HCT116 (cell line): ENCODE results near the gene ZNF143. TPM values are rescaled to one million over a fixed set of nuclear protein-coding genes. Genes with fewer than 3 reads are reported as not detected.

ENCODE experiments used
- ATAC-seq: fragments of 200-7000 bp; cut with Tn5 transposase; 2 replicates; pipeline ENCODE4 v1.9.1; 2020; ENCODE audit warnings: mild to moderate bottlenecking, moderate library complexity
- BruUV-seq: library from RNA; stranded (reverse); fragments of 400-500 nt; replicated peaks from 2 replicates; lab custom pipeline; 2021; lab: Mats Ljungman, UMichigan
- CTCF ChIA-PET: fragments of 300-600 bp; sonication (Branson Sonifier 250); formaldehyde crosslinking; loops from one replicate; lab custom pipeline; 2021; ENCODE audit warnings: antibody characterized with exemption; lab: Charles Lee
- POLR2A ChIA-PET: fragments of 300-600, 350-600 bp; sonication (Branson Sonifier 250); formaldehyde crosslinking; loops from one replicate; lab custom pipeline; 2021; ENCODE audit warnings: antibody characterized with exemption; lab: Charles Lee
- RAD21 ChIA-PET, 2 experiments: fragments of 300-600 bp; sonication (Branson Sonifier 250); formaldehyde crosslinking; loops; one replicate each; lab custom pipeline; 2023; ENCODE audit warnings: low total read pairs in 2 of 2; ENCODE audit not compliant: uncharacterized antibody in 2 of 2, unreplicated experiment in 2 of 2, low non-redundant PET in 1 of 2; lab: Charles Lee
- DNase-seq: peaks from one replicate; pipeline ENCODE4 v3.0.0-alpha.2; 2010; ENCODE audit warnings: low read depth, low spot score
- H2AFZ ChIP-seq: fragments of 200-600 bp; shearing (Covaris generic), sonication (generic); 2 replicates; pipeline ENCODE4 v1.6.1; 2017; ENCODE audit warnings: low read depth, mixed run types, mixed read lengths, antibody characterized with exemption, low read length; ENCODE audit not compliant: poor library complexity, severe bottlenecking
- H3K27ac ChIP-seq: 2 replicates; pipeline ENCODE4 v1.5.1; 2012; ENCODE audit warnings: low read depth, low read length
- H3K27me3 ChIP-seq: fragments of 200-600 bp; sonication (generic); 2 replicates; pipeline ENCODE4 v1.6.1; 2016; ENCODE audit warnings: mixed run types, low read length, mixed read lengths; ENCODE audit not compliant: insufficient read depth
- H3K36me3 ChIP-seq, 2 experiments: fragments of 200-500 bp in 1 of 2; fragments of 200-600 bp in 1 of 2; sonication (Bioruptor generic) in 1 of 2; sonication (generic) in 1 of 2; 2 replicates each; pipeline versions ENCODE4 v1.5.1 to v1.6.1; 2014 to 2016; ENCODE audit warnings: low read length in 2 of 2, inconsistent platforms in 1 of 2, mixed read lengths in 1 of 2, mixed run types in 1 of 2; ENCODE audit not compliant: insufficient read depth in 2 of 2, control insufficient read depth in 1 of 2
- H3K4me1 ChIP-seq, 2 experiments: fragments of 200-600 bp in 1 of 2; sonication (generic) in 1 of 2; 2 replicates each; pipeline versions ENCODE4 v1.5.1 to v1.6.1; 2012 to 2017; ENCODE audit warnings: low read length in 2 of 2, inconsistent platforms in 1 of 2, mild to moderate bottlenecking in 1 of 2, mixed read lengths in 1 of 2, mixed run types in 1 of 2, moderate library complexity in 1 of 2; ENCODE audit not compliant: insufficient read depth in 2 of 2, control insufficient read depth in 1 of 2
- H3K4me2 ChIP-seq: fragments of 200-600 bp; sonication (generic); 2 replicates; pipeline ENCODE4 v1.6.1; 2017; ENCODE audit warnings: mixed run types, low read length, mixed read lengths
- H3K4me3 ChIP-seq, 2 experiments: fragments of 200-600 bp in 1 of 2; sonication (generic) in 1 of 2; replicated peaks in 1 of 2; 2 replicates each; pipeline ENCODE4 v1.5.1; 2011 to 2016; ENCODE audit warnings: low read length in 2 of 2, control low read depth in 1 of 2, low read depth in 1 of 2, mild to moderate bottlenecking in 1 of 2, mixed read lengths in 1 of 2, mixed run types in 1 of 2
- H3K79me2 ChIP-seq: fragments of 200-600 bp; sonication (generic); 2 replicates; pipeline ENCODE4 v1.6.1; 2017; ENCODE audit warnings: mild to moderate bottlenecking, mixed run types, low read length, moderate library complexity, mixed read lengths; ENCODE audit not compliant: insufficient read depth
- H3K9ac ChIP-seq: fragments of 200-600 bp; sonication (generic); 2 replicates; pipeline ENCODE4 v1.6.1; 2016; ENCODE audit warnings: low read length, mixed read lengths
- H3K9me2 ChIP-seq: fragments of 200-600 bp; sonication (generic), shearing (Covaris generic); 2 replicates; pipeline ENCODE4 v1.6.1; 2017; ENCODE audit warnings: mixed run types, mild to moderate bottlenecking, moderate library complexity; ENCODE audit not compliant: insufficient read depth
- H3K9me3 ChIP-seq, 2 experiments: fragments of 200-500 bp in 1 of 2; fragments of 200-600 bp in 1 of 2; sonication (Bioruptor generic) in 1 of 2; sonication (generic) in 1 of 2; 2 replicates each; pipeline ENCODE4 v1.6.1; 2014 to 2017; ENCODE audit warnings: low read length in 2 of 2, mixed read lengths in 2 of 2, inconsistent platforms in 1 of 2, low read depth in 1 of 2, mild to moderate bottlenecking in 1 of 2, mixed run types in 1 of 2, moderate library complexity in 1 of 2; ENCODE audit not compliant: control insufficient read depth in 1 of 2, insufficient read depth in 1 of 2
- H4K20me1 ChIP-seq: fragments of 200-600 bp; sonication (generic), shearing (Covaris generic); 2 replicates; pipeline ENCODE4 v1.6.1; 2017; ENCODE audit warnings: mixed run types, mild to moderate bottlenecking, moderate library complexity; ENCODE audit not compliant: insufficient read depth
- ATF3 ChIP-seq: IDR thresholded peaks from 2 replicates; pipeline ENCODE4 v1.6.1; 2012
- CBX3 ChIP-seq: IDR thresholded peaks from 2 replicates; pipeline ENCODE4 v1.6.1; 2012; ENCODE audit warnings: low read depth
- CEBPB ChIP-seq: IDR thresholded peaks from 2 replicates; pipeline ENCODE4 v1.6.1; 2012; ENCODE audit warnings: low read depth
- ELF1 ChIP-seq: IDR thresholded peaks from 2 replicates; pipeline ENCODE4 v1.6.1; 2012; ENCODE audit warnings: low read depth, borderline replicate concordance
- EZH2 ChIP-seq: fragments of 200-600 bp; sonication (generic); IDR thresholded peaks from 2 replicates; pipeline ENCODE4 v1.6.1; 2017; ENCODE audit warnings: antibody characterized with exemption, mixed run types
- FOSL1 ChIP-seq: IDR thresholded peaks from 2 replicates; pipeline ENCODE4 v1.6.1; 2012; ENCODE audit warnings: low read depth
- JUND ChIP-seq: IDR thresholded peaks from 2 replicates; pipeline ENCODE4 v1.6.1; 2012
- POLR2A ChIP-seq: IDR thresholded peaks from 2 replicates; pipeline ENCODE4 v1.7.0; 2011; ENCODE audit warnings: borderline replicate concordance; ENCODE audit not compliant: insufficient read depth, insufficient read length; ENCODE audit errors: extremely low read depth
- POLR2AphosphoS5 ChIP-seq: IDR thresholded peaks from 2 replicates; pipeline ENCODE4 v1.6.1; 2011; ENCODE audit warnings: mild to moderate bottlenecking, low read depth, low read length, moderate library complexity
- RAD21 ChIP-seq: IDR thresholded peaks from 2 replicates; pipeline ENCODE4 v1.6.1; 2012; ENCODE audit warnings: low read depth, mild to moderate bottlenecking
- SIN3A ChIP-seq: IDR thresholded peaks from 2 replicates; pipeline ENCODE4 v1.6.1; 2012; ENCODE audit warnings: low read depth
- SP1 ChIP-seq: IDR thresholded peaks from 2 replicates; pipeline ENCODE4 v1.6.1; 2012; ENCODE audit warnings: low read depth
- SRF ChIP-seq: IDR thresholded peaks from 2 replicates; pipeline ENCODE4 v1.6.1; 2012; ENCODE audit warnings: low read depth
- intact Hi-C: fragments of 100-400 bp; cut with micrococcal nuclease; formaldehyde crosslinking; loops from 2 replicates; pipeline ENCODE4 v1.10.0; 2022
- total RNA-seq: library from RNA; stranded (reverse); gene quantifications from one replicate; pipeline ENCODE4 v1.2.1, GENCODE V29; 2021; ENCODE audit not compliant: unreplicated experiment
- TF ChIP-seq, protein P1 (sequence below), 3 experiments: fragments of 200-600 bp in 1 of 3; sonication (generic) in 1 of 3; IDR thresholded peaks in 2 of 3; conservative IDR thresholded peaks in 1 of 3; 2 replicates each; pipeline ENCODE4 v1.5.1; 2012 to 2017; ENCODE audit warnings: low read depth in 2 of 3, low read length in 2 of 3, antibody characterized with exemption in 1 of 3, borderline replicate concordance in 1 of 3, control low read depth in 1 of 3, mild to moderate bottlenecking in 1 of 3, mixed read lengths in 1 of 3, mixed run types in 1 of 3, moderate library complexity in 1 of 3; ENCODE audit not compliant: insufficient read depth in 1 of 3

ZNF143 gene
- total RNA-seq, 1 experiment from 2014 or later = 27.5 TPM

GRCh38 chr11:9529334-9529650 lies 68.5 kb downstream of the ZNF143 start:
- Histone ChIP-seq H3K9me3 (no peaks in the 10 kb centered on the region), H3K27me3 (no peaks in the 10 kb centered on the region), H3K9ac (no peak overlapping the region), H3K36me3 (peaks cover 0 to 5% of the 10 kb centered on the region in 2 experiments; a peak in 1 of 4 replicates), H3K4me3 (no peak overlapping the region), H3K9me2 (no peaks in the 10 kb centered on the region), H2AFZ (no peak overlapping the region), H3K4me1 (peaks cover 28 to 30% of the 10 kb centered on the region in 2 experiments; a peak in 3 of 4 replicates), H3K4me2 (peak overlapping the region; percentile 26), H3K27ac (no peak overlapping the region), H4K20me1 (no peaks in the 10 kb centered on the region), H3K79me2 (no peaks in the 10 kb centered on the region)
- ChIA-PET POLR2A (interaction anchor here (0.6 to 1.2 kb wide), 2 partner anchors 24 to 776 kb away, joined by 3 to 4 read pairs; partner anchors contain the start of gene ADM), RAD21 (no interaction called here), CTCF (interaction anchor here (0.5 to 2.0 kb wide), 2 partner anchors 84 to 283 kb away, joined by 3 to 5 read pairs; no protein-coding TSS in a partner anchor)
- intact Hi-C loops = no loop called here
- DNase-seq (no peak), ATAC-seq (no peak)
- no peak for TF ChIP-seq CEBPB
- no peak for TF ChIP-seq POLR2AphosphoS5
- no peak for TF ChIP-seq POLR2A
- no peak for TF ChIP-seq ELF1
- no peak for TF ChIP-seq CBX3
- TF ChIP-seq RAD21 = no peak
- TF ChIP-seq SRF = no peak
- no peak for TF ChIP-seq ATF3
- TF ChIP-seq JUND = no peak
- no peak for TF ChIP-seq EZH2
- no peak for TF ChIP-seq SIN3A
- TF ChIP-seq SP1 = no peak
- TF ChIP-seq FOSL1 = no peak
- TF ChIP-seq, protein P1, sequence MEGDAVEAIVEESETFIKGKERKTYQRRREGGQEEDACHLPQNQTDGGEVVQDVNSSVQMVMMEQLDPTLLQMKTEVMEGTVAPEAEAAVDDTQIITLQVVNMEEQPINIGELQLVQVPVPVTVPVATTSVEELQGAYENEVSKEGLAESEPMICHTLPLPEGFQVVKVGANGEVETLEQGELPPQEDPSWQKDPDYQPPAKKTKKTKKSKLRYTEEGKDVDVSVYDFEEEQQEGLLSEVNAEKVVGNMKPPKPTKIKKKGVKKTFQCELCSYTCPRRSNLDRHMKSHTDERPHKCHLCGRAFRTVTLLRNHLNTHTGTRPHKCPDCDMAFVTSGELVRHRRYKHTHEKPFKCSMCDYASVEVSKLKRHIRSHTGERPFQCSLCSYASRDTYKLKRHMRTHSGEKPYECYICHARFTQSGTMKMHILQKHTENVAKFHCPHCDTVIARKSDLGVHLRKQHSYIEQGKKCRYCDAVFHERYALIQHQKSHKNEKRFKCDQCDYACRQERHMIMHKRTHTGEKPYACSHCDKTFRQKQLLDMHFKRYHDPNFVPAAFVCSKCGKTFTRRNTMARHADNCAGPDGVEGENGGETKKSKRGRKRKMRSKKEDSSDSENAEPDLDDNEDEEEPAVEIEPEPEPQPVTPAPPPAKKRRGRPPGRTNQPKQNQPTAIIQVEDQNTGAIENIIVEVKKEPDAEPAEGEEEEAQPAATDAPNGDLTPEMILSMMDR (IDR thresholded peaks at IDR 0.05 in 2 of 3, conservative IDR thresholded peaks at IDR 0.05 in 1 of 3; ENCODE audit: borderline replicate concordance in 1 of 3, insufficient read depth in 1 of 3, low read depth in 2 of 3, low read length in 2 of 3) = no peak
- no TSS peak for BruUV-seq
